Coronary artery (tissue), 2 donors: ENCODE data around the gene DPP7.

ENCODE experiments used
- DNase-seq: peaks from one replicate; pipeline ENCODE4 v3.0.0-alpha.2; 2017; ENCODE audit warnings: low spot score
- H3K27ac ChIP-seq, 2 donors: fragments of 200-600 bp; sonication (generic); one replicate each; pipeline ENCODE4 v1.5.1; 2016 to 2019
- H3K4me3 ChIP-seq: fragments of 200-600 bp; sonication (generic); 2 replicates; pipeline ENCODE4 v1.5.1; 2016; ENCODE audit warnings: mild to moderate bottlenecking, moderate library complexity
- CTCF ChIP-seq: fragments of 200-600 bp; sonication (generic); IDR thresholded peaks from one replicate; pipeline ENCODE4 v1.5.1; 2019; ENCODE audit warnings: antibody characterized with exemption

DPP7 gene

GRCh38 chr9:137147091-137147792 lies 32.7 kb upstream of the DPP7 start:
- Histone ChIP-seq H3K4me3 (no peak overlapping the region), H3K27ac (no peak overlapping the region)
- DNase-seq = no peak
- TF ChIP-seq CTCF = no peak

GRCh38 chr9:137146527-137146918 lies 32.0 kb upstream of the DPP7 start:
- no peak for DNase-seq
- no peak for TF ChIP-seq CTCF
- no peak overlapping the region for H3K27ac ChIP-seq
- no peak overlapping the region for H3K4me3 ChIP-seq

- Histone ChIP-seq H3K27ac (no peak overlapping the region), H3K4me3 (no peak overlapping the region)
- no peak for TF ChIP-seq CTCF
- DNase-seq = no peak
Measured at GRCh38 chr9:137145731-137146526, 31.4 kb upstream of the DPP7 start.

- TF ChIP-seq CTCF = no peak
- Histone ChIP-seq H3K4me3 (no peak overlapping the region), H3K27ac (no peak overlapping the region)
- DNase-seq = no peak
Measured at GRCh38 chr9:137143459-137143858, 28.9 kb upstream of the DPP7 start.

GRCh38 chr9:137141976-137142936 lies 27.7 kb upstream of the DPP7 start:
- DNase-seq = no peak
- H3K4me3 ChIP-seq = no peak overlapping the region
- no peak overlapping the region for H3K27ac ChIP-seq
- no peak for TF ChIP-seq CTCF

- no peak for DNase-seq
- Histone ChIP-seq H3K4me3 (no peak overlapping the region), H3K27ac (no peak overlapping the region)
- TF ChIP-seq CTCF = no peak
Measured at GRCh38 chr9:137141050-137141810, 26.7 kb upstream of the DPP7 start.
